GM21576 (cell line): ENCODE data around the gene POU4F1.
"Not testable (repeated sequence)": the region's sequence is repeated elsewhere in the genome, so short reads cannot be mapped to it uniquely, and the experiment has no call there.

ENCODE experiments used
- ATAC-seq: cut with Tn5 transposase; IDR thresholded peaks from one replicate; pipeline ENCODE4 v1.9.1; 2021; ENCODE audit warnings: mild to moderate bottlenecking, moderate library complexity; ENCODE audit not compliant: unreplicated experiment

POU4F1 gene

GRCh38 chr13:78603240-78603957, at the start of gene POU4F1:
POU4F1 (minus strand) TSS chr13:78603552; CDS start chr13:78603326, 226 bp downstream.
- ATAC-seq = peak; percentile 76

GRCh38 chr13:78652651-78653050, 49.3 kb upstream of the POU4F1 start:
- no peak for ATAC-seq

- ATAC-seq = no peak
Observed at GRCh38 chr13:78650717-78651083, 47.3 kb upstream of the POU4F1 start.

GRCh38 chr13:78649997-78650716, 46.8 kb upstream of the POU4F1 start:
- ATAC-seq = no peak

- not testable (repeated sequence) for ATAC-seq
Observed at GRCh38 chr13:78647109-78647678, 43.8 kb upstream of the POU4F1 start.

GRCh38 chr13:78638216-78638615, 34.9 kb upstream of the POU4F1 start:
- peak; percentile 75 for ATAC-seq

- no peak for ATAC-seq
Observed at GRCh38 chr13:78636495-78636894, 33.1 kb upstream of the POU4F1 start.

- ATAC-seq = no peak
Observed at GRCh38 chr13:78632996-78633395, 29.6 kb upstream of the POU4F1 start.

- no peak for ATAC-seq
Observed at GRCh38 chr13:78631077-78631476, 27.7 kb upstream of the POU4F1 start.

- no peak for ATAC-seq
Observed at GRCh38 chr13:78630511-78630910, 27.2 kb upstream of the POU4F1 start.

GRCh38 chr13:78625384-78625783, 22.0 kb upstream of the POU4F1 start:
- no peak for ATAC-seq

- ATAC-seq = no peak
Observed at GRCh38 chr13:78623132-78623531, 19.8 kb upstream of the POU4F1 start.

GRCh38 chr13:78620936-78621470, 17.7 kb upstream of the POU4F1 start:
- no peak for ATAC-seq

GRCh38 chr13:78618411-78618810, 15.1 kb upstream of the POU4F1 start:
- no peak for ATAC-seq

- ATAC-seq = no peak
Observed at GRCh38 chr13:78611040-78611439, 7.7 kb upstream of the POU4F1 start.

GRCh38 chr13:78610381-78610883, 7.1 kb upstream of the POU4F1 start:
- no peak for ATAC-seq

GRCh38 chr13:78609464-78610205, 6.3 kb upstream of the POU4F1 start:
- no peak for ATAC-seq

GRCh38 chr13:78608688-78609463, 5.5 kb upstream of the POU4F1 start:
- no peak for ATAC-seq

GRCh38 chr13:78608252-78608687, 4.9 kb upstream of the POU4F1 start:
- no peak for ATAC-seq
